H1 (cell line): ENCODE data around the gene EPHA2. TPM values are rescaled to one million over a fixed set of nuclear protein-coding genes. Genes with fewer than 3 reads are reported as not detected.

ENCODE experiments used
- polyA plus RNA-seq, 7 experiments: library from polyadenylated mRNA; depleted of rRNA in 3 of 7; stranded (reverse) in 5 of 7; unstranded in 2 of 7; fragments of >200 nt in 5 of 7; fragments of 200-250 nt in 2 of 7; gene quantifications; 1 replicate in 5 of 7; 2 replicates in 1 of 7; 4 replicates in 1 of 7; pipeline versions ENCODE4 v1.2.1 to v1.2.3, GENCODE V29; 2011 to 2013; ENCODE audit warnings: missing spikeins in 2 of 7, mixed read lengths in 2 of 7
- total RNA-seq: library from RNA; stranded (reverse); fragmentation: NEBNext Ultra II Directional; extraction: Animal tissue kit (Norgen Biotek cat#: 25700); gene quantifications from 2 replicates; pipeline ENCODE4 v1.2.1, GENCODE V29; 2021

The EPHA2 gene
- total and polyA plus RNA-seq, 2 of the 8 experiments (the other 6 are each of a cell fraction or from before 2014, with no cell fraction given) = 26.8 to 33.6 TPM

Other genes with a start within 250 kb of the EPHA2 start
- 24.3 and 24.7 TPM in 2 replicates for gene ZBTB17, start 180.0 kb downstream of the EPHA2 start, total RNA-seq
- 36.2 and 58.6 TPM in 2 replicates for gene ZBTB17, start 180.0 kb downstream of the EPHA2 start, polyA plus RNA-seq (2011; rRNA removed)
- not detected in 2 replicates for gene SRARP, start 151.8 kb downstream of the EPHA2 start, total RNA-seq
- gene SRARP, start 151.8 kb downstream of the EPHA2 start, polyA plus RNA-seq (2011; rRNA removed) = not detected in 2 replicates
- gene HSPB7, start 138.0 kb downstream of the EPHA2 start, total RNA-seq = not detected in 2 replicates
- gene HSPB7, start 138.0 kb downstream of the EPHA2 start, polyA plus RNA-seq (2011; rRNA removed) = 0.19 TPM in 1 of 2 replicates, not detected in the other
- gene CLCNKA, start 134.0 kb downstream of the EPHA2 start, total RNA-seq = 0.95 and 1.3 TPM in 2 replicates
- 2.0 and 3.9 TPM in 2 replicates for gene CLCNKA, start 134.0 kb downstream of the EPHA2 start, polyA plus RNA-seq (2011; rRNA removed)
- gene CLCNKB, start 112.3 kb downstream of the EPHA2 start, total RNA-seq = 1.2 and 1.4 TPM in 2 replicates
- 3.5 and 5.7 TPM in 2 replicates for gene CLCNKB, start 112.3 kb downstream of the EPHA2 start, polyA plus RNA-seq (2011; rRNA removed)
- 0.25 and 0.78 TPM in 2 replicates for gene FAM131C, start 82.4 kb downstream of the EPHA2 start, total RNA-seq
- gene FAM131C, start 82.4 kb downstream of the EPHA2 start, polyA plus RNA-seq (2011; rRNA removed) = 0.73 and 1.6 TPM in 2 replicates
- gene ARHGEF19, start 56.6 kb upstream of the EPHA2 start, total RNA-seq = 51.9 and 56.4 TPM in 2 replicates
- 47.5 and 69.2 TPM in 2 replicates for gene ARHGEF19, start 56.6 kb upstream of the EPHA2 start, polyA plus RNA-seq (2011; rRNA removed)
- 2.5 and 2.7 TPM in 2 replicates for gene CPLANE2, start 81.1 kb upstream of the EPHA2 start, total RNA-seq
- gene CPLANE2, start 81.1 kb upstream of the EPHA2 start, polyA plus RNA-seq (2011; rRNA removed) = 2.3 and 3.7 TPM in 2 replicates
- 17.0 and 17.4 TPM in 2 replicates for gene FBXO42, start 196.4 kb upstream of the EPHA2 start, total RNA-seq
- 14.4 and 15.1 TPM in 2 replicates for gene FBXO42, start 196.4 kb upstream of the EPHA2 start, polyA plus RNA-seq (2011; rRNA removed)
- 108 and 116 TPM in 2 replicates for gene SZRD1, start 211.2 kb upstream of the EPHA2 start, total RNA-seq
- gene SZRD1, start 211.2 kb upstream of the EPHA2 start, polyA plus RNA-seq (2011; rRNA removed) = 97.8 and 108 TPM in 2 replicates